Parathyroid adenoma (tissue), 2 donors: Measurements from ENCODE around the gene PLAAT3.
"Not testable (repeated sequence)": the region's sequence is repeated elsewhere in the genome, so short reads cannot be mapped to it uniquely, and the experiment has no call there.

Experiments
- H2AFZ ChIP-seq: fragments of 300-600 bp; sonication (generic); one replicate; pipeline ENCODE4 v1.7.0; 2017; ENCODE audit warnings: antibody characterized with exemption, mild to moderate bottlenecking
- H3K27ac ChIP-seq: fragments of 300-600 bp; sonication (generic); one replicate; pipeline ENCODE4 v1.7.0; 2017
- H3K27me3 ChIP-seq: fragments of 300-600 bp; sonication (generic); one replicate; pipeline ENCODE4 v1.7.0; 2017; ENCODE audit warnings: low read length; ENCODE audit not compliant: control insufficient read depth, insufficient read depth
- H3K36me3 ChIP-seq: fragments of 300-600 bp; sonication (generic); one replicate; pipeline ENCODE4 v1.7.0; 2017; ENCODE audit warnings: low read length; ENCODE audit not compliant: control insufficient read depth, insufficient read depth
- H3K4me1 ChIP-seq: fragments of 300-600 bp; sonication (generic); one replicate; pipeline ENCODE4 v1.7.0; 2017; ENCODE audit warnings: control low read depth
- H3K4me2 ChIP-seq: fragments of 300-600 bp; sonication (generic); one replicate; pipeline ENCODE4 v1.7.0; 2017; ENCODE audit warnings: low read length
- H3K4me3 ChIP-seq: fragments of 300-600 bp; sonication (generic); one replicate; pipeline ENCODE4 v1.7.0; 2017; ENCODE audit warnings: low read depth, low read length
- H3K79me2 ChIP-seq: fragments of 300-600 bp; sonication (generic); one replicate; pipeline ENCODE4 v1.7.0; 2017; ENCODE audit warnings: control low read depth
- H3K9ac ChIP-seq: fragments of 300-600 bp; sonication (generic); one replicate; pipeline ENCODE4 v1.7.0; 2017; ENCODE audit warnings: mild to moderate bottlenecking
- H3K9me3 ChIP-seq: fragments of 300-600 bp; sonication (generic); one replicate; pipeline ENCODE4 v1.7.0; 2017; ENCODE audit warnings: low read length; ENCODE audit not compliant: control insufficient read depth
- TF ChIP-seq, protein P1 (sequence below): fragments of 300-600 bp; sonication (generic); IDR thresholded peaks from one replicate; pipeline ENCODE4 v1.7.0; 2017; ENCODE audit warnings: antibody characterized with exemption, mild to moderate bottlenecking
- donor health status: primary hyperparathyroidism.

Gene PLAAT3

DNA sequence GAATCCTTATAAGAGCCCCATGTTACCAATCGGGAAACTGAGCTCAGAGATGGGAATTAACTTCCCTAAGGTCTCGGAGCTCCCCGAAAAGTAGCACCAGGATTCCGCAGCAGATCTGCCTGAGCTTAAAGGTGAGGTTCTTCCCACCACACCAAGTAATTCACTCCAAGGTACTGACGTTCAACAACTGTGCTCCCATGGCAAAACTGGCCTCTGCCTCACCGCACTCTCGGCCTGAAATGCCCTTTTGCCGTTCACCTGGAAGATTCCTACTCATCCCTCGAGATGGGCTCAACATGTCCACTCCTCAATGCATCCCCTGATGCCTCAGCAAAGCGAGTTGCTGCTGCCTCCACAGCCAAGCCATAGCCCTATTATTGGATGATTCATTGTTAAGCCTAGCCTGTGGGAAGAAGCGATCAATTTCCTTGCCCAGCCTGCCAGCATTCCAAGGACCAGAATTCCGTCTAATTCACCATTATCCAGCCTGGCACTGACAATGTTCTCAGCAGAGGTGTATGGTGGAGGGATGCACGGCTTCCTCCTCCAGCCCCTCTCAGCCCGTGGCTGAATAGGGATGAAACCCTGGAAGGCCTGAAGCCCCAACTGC, 4.2 kb downstream of the PLAAT3 start:
- TF ChIP-seq, protein P1, sequence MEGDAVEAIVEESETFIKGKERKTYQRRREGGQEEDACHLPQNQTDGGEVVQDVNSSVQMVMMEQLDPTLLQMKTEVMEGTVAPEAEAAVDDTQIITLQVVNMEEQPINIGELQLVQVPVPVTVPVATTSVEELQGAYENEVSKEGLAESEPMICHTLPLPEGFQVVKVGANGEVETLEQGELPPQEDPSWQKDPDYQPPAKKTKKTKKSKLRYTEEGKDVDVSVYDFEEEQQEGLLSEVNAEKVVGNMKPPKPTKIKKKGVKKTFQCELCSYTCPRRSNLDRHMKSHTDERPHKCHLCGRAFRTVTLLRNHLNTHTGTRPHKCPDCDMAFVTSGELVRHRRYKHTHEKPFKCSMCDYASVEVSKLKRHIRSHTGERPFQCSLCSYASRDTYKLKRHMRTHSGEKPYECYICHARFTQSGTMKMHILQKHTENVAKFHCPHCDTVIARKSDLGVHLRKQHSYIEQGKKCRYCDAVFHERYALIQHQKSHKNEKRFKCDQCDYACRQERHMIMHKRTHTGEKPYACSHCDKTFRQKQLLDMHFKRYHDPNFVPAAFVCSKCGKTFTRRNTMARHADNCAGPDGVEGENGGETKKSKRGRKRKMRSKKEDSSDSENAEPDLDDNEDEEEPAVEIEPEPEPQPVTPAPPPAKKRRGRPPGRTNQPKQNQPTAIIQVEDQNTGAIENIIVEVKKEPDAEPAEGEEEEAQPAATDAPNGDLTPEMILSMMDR = no peak
- no peak overlapping the region for H3K4me3 ChIP-seq
- H3K36me3 ChIP-seq = no peaks in the 10 kb centered on the region
- no peak overlapping the region for H3K27ac ChIP-seq
- H3K4me2 ChIP-seq = no peak overlapping the region
- H3K9me3 ChIP-seq = no peaks in the 10 kb centered on the region
- H3K4me1 ChIP-seq = no peaks in the 10 kb centered on the region
- H2AFZ ChIP-seq = no peak overlapping the region
- H3K79me2 ChIP-seq = no peaks in the 10 kb centered on the region
- H3K9ac ChIP-seq = no peak overlapping the region
- H3K27me3 ChIP-seq = no peaks in the 10 kb centered on the region

DNA sequence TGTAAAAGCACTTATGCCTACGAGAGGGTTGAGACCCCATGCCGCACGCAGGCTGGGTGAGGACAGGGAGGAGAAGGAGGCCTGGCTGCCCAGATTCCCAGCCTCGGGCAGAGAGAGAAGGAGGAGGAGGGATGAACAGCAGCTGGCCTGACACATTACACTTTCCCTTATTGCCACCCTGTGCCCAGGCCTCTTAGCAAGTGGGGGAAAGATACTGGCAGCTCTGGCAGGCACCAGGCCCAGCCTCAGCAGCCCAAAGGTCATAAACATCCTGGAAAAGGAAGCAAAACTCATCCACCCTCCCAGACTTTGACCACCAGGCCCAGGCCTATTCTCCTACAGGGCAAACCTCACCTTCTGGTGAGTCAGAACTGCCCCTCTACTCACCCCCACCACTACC, 4.7 kb downstream of the PLAAT3 start:
- no peaks in the 10 kb centered on the region for H3K4me1 ChIP-seq

DNA sequence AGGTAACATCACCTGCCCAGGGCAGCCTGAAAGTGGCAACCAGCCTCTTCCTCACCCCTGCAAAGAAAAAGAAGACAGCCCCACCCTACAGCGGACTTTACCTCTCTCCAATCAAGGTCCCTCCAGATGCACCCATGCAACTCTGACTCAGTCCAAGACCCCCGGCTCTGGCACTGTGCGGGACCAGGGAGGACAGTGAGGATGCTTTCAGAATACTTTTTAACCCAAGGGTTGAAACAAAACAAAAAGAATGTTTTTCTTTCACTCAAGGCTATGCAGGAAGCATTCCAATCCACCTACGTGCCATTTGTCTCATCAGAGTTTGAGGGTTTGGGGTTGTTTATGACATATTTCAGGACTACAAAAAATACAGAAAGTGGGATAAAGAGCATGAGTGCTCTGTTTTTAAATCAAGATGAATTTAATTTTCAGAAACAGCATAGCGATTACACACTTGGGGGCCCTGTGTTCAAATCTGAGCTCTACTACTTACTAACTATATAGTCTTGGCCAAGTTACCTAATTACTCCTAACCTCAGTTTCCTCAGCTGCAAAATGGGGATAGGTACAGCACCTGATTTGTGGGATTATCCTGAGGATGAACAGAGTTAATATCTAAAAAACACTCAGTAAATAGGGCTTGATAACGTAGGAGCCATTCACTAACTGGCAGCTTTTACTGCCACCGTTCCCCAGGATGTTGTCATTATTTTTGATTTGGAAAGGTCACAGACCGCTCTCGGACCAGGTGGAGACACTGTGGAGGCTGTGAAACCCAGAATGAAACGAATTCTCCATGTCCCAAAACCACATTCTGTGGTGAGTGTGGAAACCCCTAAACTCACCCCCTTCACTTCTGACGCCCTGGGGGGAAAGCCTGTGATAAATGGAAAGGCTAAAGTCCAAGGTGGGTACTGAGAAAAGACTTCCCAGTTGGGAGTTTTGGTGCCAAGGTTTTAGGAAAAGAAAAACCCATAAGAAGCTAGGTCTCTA, 5.6 kb downstream of the PLAAT3 start:
- Histone ChIP-seq H3K79me2 (no peaks in the 10 kb centered on the region), H3K9ac (no peak overlapping the region), H3K36me3 (no peaks in the 10 kb centered on the region), H3K27me3 (no peaks in the 10 kb centered on the region), H3K9me3 (no peaks in the 10 kb centered on the region), H3K4me3 (no peak overlapping the region), H3K4me1 (no peaks in the 10 kb centered on the region), H3K4me2 (no peak overlapping the region), H2AFZ (no peak overlapping the region), H3K27ac (no peak overlapping the region)
- TF ChIP-seq, protein P1 = no peak

More for the DNA sequence above, 4.7 kb downstream of the PLAAT3 start:
- TF ChIP-seq, protein P1 = no peak
- no peak overlapping the region for H3K4me3 ChIP-seq
- H3K27me3 ChIP-seq = no peaks in the 10 kb centered on the region
- H3K36me3 ChIP-seq = no peaks in the 10 kb centered on the region
- no peaks in the 10 kb centered on the region for H3K79me2 ChIP-seq
- no peak overlapping the region for H2AFZ ChIP-seq
- no peak overlapping the region for H3K4me2 ChIP-seq
- H3K9ac ChIP-seq = no peak overlapping the region
- H3K27ac ChIP-seq = no peak overlapping the region
- H3K9me3 ChIP-seq = no peaks in the 10 kb centered on the region

DNA sequence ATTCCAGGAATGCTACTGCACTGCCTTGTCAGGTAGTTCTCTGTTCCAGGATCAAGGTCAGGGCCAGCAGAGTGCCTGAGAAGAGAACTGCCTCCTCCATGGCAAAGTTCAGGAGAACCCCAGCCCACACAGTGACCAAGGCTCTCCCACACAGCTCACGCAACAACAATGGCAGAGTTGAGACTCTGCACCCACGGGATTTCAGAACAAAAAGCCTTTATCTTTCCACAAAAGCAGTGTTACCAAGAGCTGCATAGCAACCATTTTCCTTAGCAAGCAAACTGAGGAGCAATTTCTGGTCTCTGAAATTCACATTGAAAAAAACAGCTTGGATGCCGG, 11.1 kb downstream of the PLAAT3 start:
- TF ChIP-seq, protein P1 = no peak
- no peak overlapping the region for H3K9ac ChIP-seq

DNA sequence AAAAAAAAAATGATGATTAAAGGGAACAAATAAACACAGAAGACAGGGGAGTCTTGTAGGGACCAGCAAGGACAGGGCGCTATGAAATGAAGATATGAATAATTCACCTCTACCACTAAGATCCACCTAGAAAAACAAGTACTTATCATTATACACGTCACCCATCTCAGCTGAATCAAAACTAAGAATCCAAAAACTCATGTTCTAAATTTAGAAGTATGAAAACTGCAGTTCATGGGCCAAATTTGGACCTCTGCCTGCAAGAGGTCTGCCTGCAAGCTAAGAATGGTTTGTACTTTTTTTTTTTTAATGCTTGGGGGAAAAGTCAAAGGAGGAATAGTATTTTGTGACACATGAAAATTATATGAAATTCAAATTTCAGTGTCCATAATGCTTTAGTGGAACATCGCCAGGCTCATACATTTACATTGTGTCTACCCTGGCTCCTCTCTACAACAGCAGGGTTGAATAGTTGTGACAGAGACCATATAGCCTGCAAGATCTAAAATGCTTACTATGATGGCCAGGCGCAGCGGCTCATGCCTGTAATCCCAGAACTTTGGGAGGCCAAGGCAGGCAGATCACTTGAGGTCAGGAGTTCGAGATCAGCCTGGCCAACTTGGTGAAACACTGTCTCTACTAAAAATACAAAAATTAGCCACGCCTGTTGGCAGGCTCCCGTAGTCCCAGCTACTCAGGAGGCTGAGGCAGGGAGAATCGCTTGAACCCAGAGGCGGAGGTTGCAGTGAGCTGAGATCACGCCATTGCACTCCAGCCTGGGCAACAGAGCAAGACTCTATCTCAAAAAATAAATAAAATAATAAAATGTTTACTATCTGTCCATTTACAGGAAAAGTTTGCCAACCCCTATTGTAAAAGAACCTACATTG, 11.7 kb downstream of the PLAAT3 start:
- not testable (repeated sequence) for H3K9me3 ChIP-seq, H3K9ac ChIP-seq, H3K27me3 ChIP-seq, H3K79me2 ChIP-seq, H3K36me3 ChIP-seq, H3K27ac ChIP-seq, H3K4me1 ChIP-seq, H2AFZ ChIP-seq, H3K4me2 ChIP-seq, H3K4me3 ChIP-seq

More for the DNA sequence above, 11.1 kb downstream of the PLAAT3 start:
- Histone ChIP-seq H3K27me3 (no peaks in the 10 kb centered on the region), H3K9me3 (no peaks in the 10 kb centered on the region), H3K4me1 (no peaks in the 10 kb centered on the region), H3K36me3 (no peaks in the 10 kb centered on the region), H3K4me2 (no peak overlapping the region), H3K27ac (no peak overlapping the region), H3K4me3 (no peak overlapping the region), H3K79me2 (no peaks in the 10 kb centered on the region), H2AFZ (no peak overlapping the region)
